HepG2 (cell line): Measurements from ENCODE around the gene LYG2. TPM values are rescaled to one million over a fixed set of nuclear protein-coding genes. Genes with fewer than 3 reads are reported as not detected.

ENCODE experiments used
- ATM ChIP-seq: fragments of 450-650 bp; IDR thresholded peaks from 2 replicates; pipeline ENCODE4 v1.7.1; 2017; ENCODE audit warnings: mild to moderate bottlenecking, borderline replicate concordance
- DMAP1 ChIP-seq: IDR thresholded peaks from 2 replicates; pipeline ENCODE4 v1.6.1; 2016
- HOXA5 ChIP-seq: sonication (generic); formaldehyde crosslinking; IDR thresholded peaks from 2 replicates; pipeline ENCODE4 v1.4.0; 2020; ENCODE audit warnings: missing genetic modification reagents
- MIER3 ChIP-seq: IDR thresholded peaks from 2 replicates; pipeline ENCODE4 v1.6.1; 2016; ENCODE audit warnings: missing compliant biosample characterization, borderline replicate concordance
- SKI ChIP-seq: fragments of 450-650 bp; IDR thresholded peaks from one replicate; pipeline ENCODE4 v1.6.1; 2018; ENCODE audit warnings: mild to moderate bottlenecking; ENCODE audit not compliant: partially characterized antibody
- TEAD3 ChIP-seq: optimal IDR thresholded peaks from 2 replicates; pipeline ENCODE3; 2016; ENCODE audit warnings: borderline replicate concordance
- ZBTB40 ChIP-seq, 2 experiments: fragments of 450-650 bp in 1 of 2; sonication (generic) in 1 of 2; formaldehyde crosslinking in 1 of 2; IDR thresholded peaks; 2 replicates each; pipeline versions ENCODE4 v1.6.1 to v1.8.0; 2016 to 2022; ENCODE audit warnings: antibody characterized with exemption in 1 of 2, mild to moderate bottlenecking in 1 of 2, missing genetic modification reagents in 1 of 2
- ZNF512B ChIP-seq: sonication (generic); formaldehyde crosslinking; IDR thresholded peaks from 2 replicates; pipeline ENCODE4 v1.5.1; 2020; ENCODE audit warnings: missing genetic modification reagents, mild to moderate bottlenecking, borderline replicate concordance
- ZNF607 ChIP-seq: sonication (generic); formaldehyde crosslinking; IDR thresholded peaks from 2 replicates; pipeline ENCODE4 v1.5.1; 2020; ENCODE audit warnings: missing genetic modification reagents, mild to moderate bottlenecking, borderline replicate concordance
- polyA plus RNA-seq, 8 experiments: library from polyadenylated mRNA; depleted of rRNA in 3 of 8; stranded (reverse) in 7 of 8; unstranded in 1 of 8; fragments of >200 nt; fragmentation: Illumina TruSeq in 4 of 8; extraction: Trizol in 4 of 8; gene quantifications; 2 replicates each; pipeline versions ENCODE4 v1.2.1 to v1.2.3, GENCODE V29; 2011 to 2016; ENCODE audit warnings: low read depth in 4 of 8, missing spikeins in 1 of 8, mixed read lengths in 1 of 8; ENCODE audit not compliant: insufficient read depth in 1 of 8
- total RNA-seq, 5 experiments: library from RNA; depleted of rRNA; stranded (reverse); fragments of >200 nt; fragmentation: Illumina TruSeq; extraction: Trizol; gene quantifications; 2 replicates each; pipeline ENCODE4 v1.2.3, GENCODE V29; 2016; ENCODE audit warnings: low read depth in 1 of 5
- TF ChIP-seq, protein P1 (sequence below): IDR thresholded peaks from 2 replicates; pipeline ENCODE4 v1.6.1; 2016; ENCODE audit warnings: mild to moderate bottlenecking
- TF ChIP-seq, protein P2 (sequence below): sonication (generic); formaldehyde crosslinking; IDR thresholded peaks from 2 replicates; pipeline ENCODE4 v1.5.0; 2020; ENCODE audit warnings: mild to moderate bottlenecking, missing genetic modification reagents, moderate library complexity
- TF ChIP-seq, protein P3 (sequence below): IDR thresholded peaks from 2 replicates; pipeline ENCODE4 v1.6.1; 2016

Gene LYG2
- total and polyA plus RNA-seq, 2 of the 13 experiments (the other 11 are each of a cell fraction or from before 2014, with no cell fraction given) = 0.15 to 0.18 TPM

- TF ChIP-seq, protein P1, sequence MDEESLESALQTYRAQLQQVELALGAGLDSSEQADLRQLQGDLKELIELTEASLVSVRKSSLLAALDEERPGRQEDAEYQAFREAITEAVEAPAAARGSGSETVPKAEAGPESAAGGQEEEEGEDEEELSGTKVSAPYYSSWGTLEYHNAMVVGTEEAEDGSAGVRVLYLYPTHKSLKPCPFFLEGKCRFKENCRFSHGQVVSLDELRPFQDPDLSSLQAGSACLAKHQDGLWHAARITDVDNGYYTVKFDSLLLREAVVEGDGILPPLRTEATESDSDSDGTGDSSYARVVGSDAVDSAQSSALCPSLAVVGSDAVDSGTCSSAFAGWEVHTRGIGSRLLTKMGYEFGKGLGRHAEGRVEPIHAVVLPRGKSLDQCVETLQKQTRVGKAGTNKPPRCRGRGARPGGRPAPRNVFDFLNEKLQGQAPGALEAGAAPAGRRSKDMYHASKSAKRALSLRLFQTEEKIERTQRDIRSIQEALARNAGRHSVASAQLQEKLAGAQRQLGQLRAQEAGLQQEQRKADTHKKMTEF (CRISPR knock-in tag) = peak; percentile 98
- TF ChIP-seq ZBTB40 (IDR thresholded peaks at IDR 0.05) (peak; percentile 29; the same call in 1 of the 2 replicates), ZBTB40 (CRISPR knock-in tag; IDR thresholded peaks at IDR 0.05) (no peak; the same call in 1 of the 2 replicates), ZNF607 (CRISPR knock-in tag) (no peak), ZNF512B (peak; percentile 59; the same call in 1 of the 2 replicates), ATM (no peak), MIER3 (CRISPR knock-in tag) (peak; percentile 93), TEAD3 (CRISPR knock-in tag) (peak; percentile 87), SKI (peak; percentile 70), DMAP1 (CRISPR knock-in tag) (peak; percentile 52; the same call in 1 of the 2 replicates), HOXA5 (CRISPR knock-in tag) (peak; percentile 92)
- TF ChIP-seq, protein P2, sequence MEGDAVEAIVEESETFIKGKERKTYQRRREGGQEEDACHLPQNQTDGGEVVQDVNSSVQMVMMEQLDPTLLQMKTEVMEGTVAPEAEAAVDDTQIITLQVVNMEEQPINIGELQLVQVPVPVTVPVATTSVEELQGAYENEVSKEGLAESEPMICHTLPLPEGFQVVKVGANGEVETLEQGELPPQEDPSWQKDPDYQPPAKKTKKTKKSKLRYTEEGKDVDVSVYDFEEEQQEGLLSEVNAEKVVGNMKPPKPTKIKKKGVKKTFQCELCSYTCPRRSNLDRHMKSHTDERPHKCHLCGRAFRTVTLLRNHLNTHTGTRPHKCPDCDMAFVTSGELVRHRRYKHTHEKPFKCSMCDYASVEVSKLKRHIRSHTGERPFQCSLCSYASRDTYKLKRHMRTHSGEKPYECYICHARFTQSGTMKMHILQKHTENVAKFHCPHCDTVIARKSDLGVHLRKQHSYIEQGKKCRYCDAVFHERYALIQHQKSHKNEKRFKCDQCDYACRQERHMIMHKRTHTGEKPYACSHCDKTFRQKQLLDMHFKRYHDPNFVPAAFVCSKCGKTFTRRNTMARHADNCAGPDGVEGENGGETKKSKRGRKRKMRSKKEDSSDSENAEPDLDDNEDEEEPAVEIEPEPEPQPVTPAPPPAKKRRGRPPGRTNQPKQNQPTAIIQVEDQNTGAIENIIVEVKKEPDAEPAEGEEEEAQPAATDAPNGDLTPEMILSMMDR (CRISPR knock-in tag) = no peak
- TF ChIP-seq, protein P3, sequence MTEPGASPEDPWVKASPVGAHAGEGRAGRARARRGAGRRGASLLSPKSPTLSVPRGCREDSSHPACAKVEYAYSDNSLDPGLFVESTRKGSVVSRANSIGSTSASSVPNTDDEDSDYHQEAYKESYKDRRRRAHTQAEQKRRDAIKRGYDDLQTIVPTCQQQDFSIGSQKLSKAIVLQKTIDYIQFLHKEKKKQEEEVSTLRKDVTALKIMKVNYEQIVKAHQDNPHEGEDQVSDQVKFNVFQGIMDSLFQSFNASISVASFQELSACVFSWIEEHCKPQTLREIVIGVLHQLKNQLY (CRISPR knock-in tag) = peak; percentile 67
Measured at GRCh38 chr2:99278793-99279291, 23.4 kb upstream of the LYG2 start (continued).
